22Rv1 (cell line): ENCODE results near the gene CCNO.
A peak's percentile ranks its signal among the peaks of the same experiment; 100 is the strongest.

Source experiments
- CTCF ChIP-seq: fragments of 450-650 bp; IDR thresholded peaks from 2 replicates; pipeline ENCODE4 v1.5.1; 2017; ENCODE audit warnings: mild to moderate bottlenecking
- ZFX ChIP-seq: fragments of 450-650 bp; IDR thresholded peaks from 2 replicates; pipeline ENCODE4 v1.6.1; 2017; ENCODE audit warnings: antibody characterized with exemption, borderline replicate concordance

DNA sequence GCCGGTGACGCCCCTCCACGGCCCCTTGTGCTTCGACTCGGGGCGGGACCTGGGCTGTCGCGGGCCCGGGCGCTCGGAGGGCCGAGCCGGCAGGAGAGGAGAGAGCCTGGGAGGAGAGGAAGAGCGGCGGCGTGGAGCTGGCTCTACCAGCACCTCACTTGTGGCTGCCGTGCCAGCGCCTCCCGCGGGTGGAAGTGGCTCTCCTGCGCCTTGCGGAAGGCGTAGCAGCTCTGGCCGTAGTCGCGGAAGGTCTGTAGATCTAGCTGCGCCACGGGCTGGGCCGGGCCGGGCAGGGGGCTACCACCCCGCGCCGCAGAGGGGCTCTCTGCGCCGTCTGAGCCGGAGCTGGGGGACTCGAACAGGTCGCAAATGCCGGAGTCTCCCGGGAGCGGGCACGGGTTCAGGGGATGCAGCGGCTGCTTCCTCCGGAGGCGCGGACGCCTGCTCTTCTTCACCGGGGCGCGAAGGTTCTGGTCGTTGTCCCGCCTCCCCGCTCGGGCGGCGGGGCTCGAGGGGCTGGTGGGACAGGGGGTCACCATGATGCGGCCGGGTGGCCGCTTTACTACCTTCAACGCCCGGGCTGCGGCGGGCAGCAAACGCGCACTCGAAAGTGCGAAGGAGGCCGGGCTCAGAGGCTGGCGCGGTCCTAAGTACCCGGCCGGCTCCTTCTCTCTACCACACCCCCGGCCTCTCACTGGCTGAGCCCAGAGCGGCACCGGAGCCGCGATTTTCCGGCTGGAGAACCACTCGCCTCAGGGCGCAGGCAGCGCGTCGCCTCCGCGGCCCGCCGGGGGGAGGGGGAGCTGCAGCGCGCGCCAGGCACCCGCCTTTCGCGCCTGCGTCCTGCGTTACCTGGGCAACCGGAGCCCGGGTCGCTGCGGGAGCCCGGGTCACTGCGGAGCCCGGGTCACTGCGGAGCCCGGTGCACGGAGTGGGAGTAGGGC lies at the start of gene CCNO:
- TF ChIP-seq CTCF (peak; percentile 31), ZFX (no peak)
